Upper lobe of left lung (tissue), 6 donors: ENCODE measurements around the gene SH3RF1. TPM values are rescaled to one million over a fixed set of nuclear protein-coding genes. Genes with fewer than 3 reads are reported as not detected.

Source experiments
- ATAC-seq, 2 donors: fragments of 200-7000 bp; cut with Tn5 transposase; one replicate each; pipeline ENCODE4 v1.9.1; 2022; ENCODE audit warnings: mild to moderate bottlenecking in 2 of 2, moderate library complexity in 2 of 2; ENCODE audit not compliant: low FRiP score in 2 of 2
- DNase-seq, 2 donors: peaks; one replicate each; pipeline ENCODE4 v3.0.0-alpha.2; 2019 to 2020
- H3K27ac ChIP-seq, 4 donors: fragments of 200-600 bp; sonication (generic); one replicate each; pipeline ENCODE4 v1.5.1; 2016 to 2019
- H3K27me3 ChIP-seq, 4 donors: fragments of 200-600 bp; sonication (generic); one replicate each; pipeline ENCODE4 v1.5.1; 2017 to 2019
- H3K36me3 ChIP-seq, 4 donors: fragments of 200-600 bp; sonication (generic); one replicate each; pipeline ENCODE4 v1.5.1; 2016 to 2019
- H3K4me1 ChIP-seq, 4 donors: fragments of 200-600 bp; sonication (generic); one replicate each; pipeline ENCODE4 v1.5.1; 2018 to 2019
- H3K4me3 ChIP-seq, 4 donors: fragments of 200-600 bp; sonication (generic); one replicate each; pipeline ENCODE4 v1.5.1; 2017 to 2019; ENCODE audit warnings: mild to moderate bottlenecking in 2 of 4, moderate library complexity in 1 of 4
- H3K9me3 ChIP-seq, 4 donors: fragments of 200-600 bp; sonication (generic); one replicate each; pipeline ENCODE4 v1.5.1; 2018 to 2019
- CTCF ChIP-seq, 6 experiments: fragments of 450-650 bp in 4 of 6; fragments of 200-600 bp in 2 of 6; sonication (generic) in 2 of 6; IDR thresholded peaks; one replicate each; pipeline ENCODE4 v1.5.1; 2016 to 2019; ENCODE audit warnings: antibody characterized with exemption in 6 of 6
- EP300 ChIP-seq, 4 donors: sonication (generic); formaldehyde crosslinking; IDR thresholded peaks; one replicate each; pipeline ENCODE4 v1.5.1; 2017; ENCODE audit warnings: antibody characterized with exemption in 4 of 4, control low read depth in 2 of 4
- POLR2A ChIP-seq, 4 donors: fragments of 450-650 bp; IDR thresholded peaks; one replicate each; pipeline ENCODE4 v1.5.1; 2016 to 2017; ENCODE audit warnings: antibody characterized with exemption in 4 of 4, mild to moderate bottlenecking in 2 of 4
- POLR2AphosphoS5 ChIP-seq, 2 donors: sonication (generic); formaldehyde crosslinking; IDR thresholded peaks; one replicate each; pipeline ENCODE4 v1.5.1; 2017; ENCODE audit warnings: antibody characterized with exemption in 2 of 2
- WGBS, 2 donors: methylation state at CpG; one replicate each; pipeline ENCODE4 v1.1.5; 2017 to 2018; 5-methylcytosine and 5-hydroxymethylcytosine counted together
- total RNA-seq, 6 donors: library from RNA; depleted of rRNA in 4 of 6; stranded (reverse); fragments of >200 nt in 4 of 6; gene quantifications; one replicate each; pipeline versions ENCODE4 v1.1.0 to v1.2.1, GENCODE V29; 2016 to 2021
- donor health status: DM: no; HTN: no; CAD: no; lungs with moderate emphysema.
- donor health status: DM: no; HTN: yes; CAD: no; lungs with severe emphysema.

Gene SH3RF1
- total RNA-seq, 6 donors from 2014 or later: 27.1 to 38.7 (median 34.3) TPM

GRCh38 chr4:169241464-169241863 lies 29.3 kb downstream of the SH3RF1 start:
- DNase-seq (no peak), ATAC-seq (no peak)
- TF ChIP-seq POLR2AphosphoS5 (IDR thresholded peaks at IDR 0.05) (no peak), CTCF (IDR thresholded peaks at IDR 0.05) (no peak), POLR2A (IDR thresholded peaks at IDR 0.05) (no peak), EP300 (IDR thresholded peaks at IDR 0.05) (no peak)
- Histone ChIP-seq H3K27me3 (no peaks in the 10 kb centered on the region), H3K4me1 (peaks cover 34 to 68% (median 41%) of the 10 kb centered on the region in 4 donors), H3K36me3 (no peaks in the 10 kb centered on the region), H3K9me3 (no peaks in the 10 kb centered on the region), H3K4me3 (no peak overlapping the region), H3K27ac (no peak overlapping the region)
- 68 to 69% methylated on average over 2 of the region's 2 CpGs for WGBS, 2 donors

GRCh38 chr4:169239221-169239905 lies 31.4 kb downstream of the SH3RF1 start:
- TF ChIP-seq POLR2AphosphoS5 (IDR thresholded peaks at IDR 0.05): no peak
- no peak for TF ChIP-seq POLR2A (IDR thresholded peaks at IDR 0.05)
- no peak for TF ChIP-seq EP300 (IDR thresholded peaks at IDR 0.05)
- TF ChIP-seq CTCF (IDR thresholded peaks at IDR 0.05): no peak
- H3K27ac ChIP-seq: no peak overlapping the region
- H3K9me3 ChIP-seq: no peaks in the 10 kb centered on the region
- H3K4me3 ChIP-seq: no peak overlapping the region
- WGBS, 2 donors: 73 to 76% methylated on average over 7 of the region's 7 CpGs
- no peak for ATAC-seq
- H3K36me3 ChIP-seq: no peaks in the 10 kb centered on the region
- peaks cover 34 to 52% (median 43%) of the 10 kb centered on the region in 4 donors for H3K4me1 ChIP-seq
- no peaks in the 10 kb centered on the region for H3K27me3 ChIP-seq
- no peak for DNase-seq

- Histone ChIP-seq H3K36me3 (no peaks in the 10 kb centered on the region), H3K4me1 (peaks cover 26 to 43% (median 36%) of the 10 kb centered on the region in 4 donors), H3K9me3 (no peaks in the 10 kb centered on the region), H3K27ac (peak overlapping the region in 1 of 4 donors; percentile 17), H3K4me3 (no peak overlapping the region), H3K27me3 (no peaks in the 10 kb centered on the region)
- ATAC-seq (peak; percentile 32 to 49), DNase-seq (no peak)
- no peak for TF ChIP-seq POLR2AphosphoS5 (IDR thresholded peaks at IDR 0.05)
- TF ChIP-seq EP300 (IDR thresholded peaks at IDR 0.05): no peak
- TF ChIP-seq CTCF (IDR thresholded peaks at IDR 0.05): no peak
- TF ChIP-seq POLR2A (IDR thresholded peaks at IDR 0.05): no peak
- 52 to 54% methylated on average over 1 of the region's 1 CpG for WGBS, 2 donors
Observed at GRCh38 chr4:169238445-169238844, 32.3 kb downstream of the SH3RF1 start.

- 41 to 42% methylated on average over 6 of the region's 6 CpGs for WGBS, 2 donors
- peaks cover 26 to 40% (median 35%) of the 10 kb centered on the region in 4 donors for H3K4me1 ChIP-seq
- H3K27me3 ChIP-seq: no peaks in the 10 kb centered on the region
- peak overlapping the region in 1 of 4 donors; percentile 19 for H3K27ac ChIP-seq
- no peaks in the 10 kb centered on the region for H3K36me3 ChIP-seq
- no peak for ATAC-seq
- TF ChIP-seq EP300 (IDR thresholded peaks at IDR 0.05) (no peak), CTCF (IDR thresholded peaks at IDR 0.05) (no peak), POLR2A (IDR thresholded peaks at IDR 0.05) (no peak), POLR2AphosphoS5 (IDR thresholded peaks at IDR 0.05) (no peak)
- no peaks in the 10 kb centered on the region for H3K9me3 ChIP-seq
- no peak overlapping the region for H3K4me3 ChIP-seq
- DNase-seq: no peak
Observed at GRCh38 chr4:169236873-169237626, 33.7 kb downstream of the SH3RF1 start.
